ENCODE data around the gene PPP1R11.
A peak's percentile ranks its signal among the peaks of the same experiment; 100 is the strongest.
"Not testable (repeated sequence)": the region's sequence is repeated elsewhere in the genome, so short reads cannot be mapped to it uniquely, and the experiment has no call there.

PPP1R11 gene

GRCh38 chr6:30097902-30098768, 31.1 kb downstream of the PPP1R11 start:
- no peak for DNase-seq (ENCODE audit: low spot score)

GRCh38 chr6:30100154-30100553, 33.2 kb downstream of the PPP1R11 start:
- DNase-seq (ENCODE audit: low spot score), result no peak

GRCh38 chr6:30100585-30101443, 33.8 kb downstream of the PPP1R11 start:
- DNase-seq (ENCODE audit: low spot score), result no peak

- DNase-seq (ENCODE audit: low spot score), result peak; percentile 88
Observed at GRCh38 chr6:30101444-30102413, 34.7 kb downstream of the PPP1R11 start.

- DNase-seq (ENCODE audit: low spot score), result no peak
Observed at GRCh38 chr6:30102414-30102969, 35.5 kb downstream of the PPP1R11 start.

- DNase-seq (ENCODE audit: low spot score), result peak; percentile 93
Observed at GRCh38 chr6:30102970-30103871, 36.2 kb downstream of the PPP1R11 start.

- no peak for DNase-seq (ENCODE audit: low spot score)
Observed at GRCh38 chr6:30103872-30104179, 36.8 kb downstream of the PPP1R11 start.

GRCh38 chr6:30104661-30105060, 37.7 kb downstream of the PPP1R11 start:
- no peak for DNase-seq (ENCODE audit: low spot score)

GRCh38 chr6:30111266-30111856, 44.4 kb downstream of the PPP1R11 start:
- no peak for DNase-seq (ENCODE audit: low spot score)

GRCh38 chr6:30112402-30112994, 45.5 kb downstream of the PPP1R11 start:
- no peak for DNase-seq (ENCODE audit: low spot score)

GRCh38 chr6:30113003-30113759, 46.2 kb downstream of the PPP1R11 start, which contains the start of gene TRIM31:
TSS of gene TRIM31 (minus strand) at chr6:30113090. CDS start at chr6:30112805, 285 bp downstream.
- no peak for DNase-seq (ENCODE audit: low spot score)

- DNase-seq (ENCODE audit: low spot score), result no peak
Observed at GRCh38 chr6:30113841-30114240, 46.8 kb downstream of the PPP1R11 start.

GRCh38 chr6:30116724-30117123, 49.7 kb downstream of the PPP1R11 start:
- no peak for DNase-seq (ENCODE audit: low spot score)

- not testable (repeated sequence) for DNase-seq (ENCODE audit: low spot score)
Observed at GRCh38 chr6:30118691-30119090, 51.7 kb downstream of the PPP1R11 start.
